DMS153 treated with DMSO at 0.1 percent for 48 hours (cell line): ENCODE results near the gene SORL1.

Source experiments
- DNase-seq: peaks from one replicate; lab custom pipeline; 2025; ENCODE audit not compliant: unreplicated experiment; lab: John Stamatoyannopoulos, UW

Gene SORL1

DNA sequence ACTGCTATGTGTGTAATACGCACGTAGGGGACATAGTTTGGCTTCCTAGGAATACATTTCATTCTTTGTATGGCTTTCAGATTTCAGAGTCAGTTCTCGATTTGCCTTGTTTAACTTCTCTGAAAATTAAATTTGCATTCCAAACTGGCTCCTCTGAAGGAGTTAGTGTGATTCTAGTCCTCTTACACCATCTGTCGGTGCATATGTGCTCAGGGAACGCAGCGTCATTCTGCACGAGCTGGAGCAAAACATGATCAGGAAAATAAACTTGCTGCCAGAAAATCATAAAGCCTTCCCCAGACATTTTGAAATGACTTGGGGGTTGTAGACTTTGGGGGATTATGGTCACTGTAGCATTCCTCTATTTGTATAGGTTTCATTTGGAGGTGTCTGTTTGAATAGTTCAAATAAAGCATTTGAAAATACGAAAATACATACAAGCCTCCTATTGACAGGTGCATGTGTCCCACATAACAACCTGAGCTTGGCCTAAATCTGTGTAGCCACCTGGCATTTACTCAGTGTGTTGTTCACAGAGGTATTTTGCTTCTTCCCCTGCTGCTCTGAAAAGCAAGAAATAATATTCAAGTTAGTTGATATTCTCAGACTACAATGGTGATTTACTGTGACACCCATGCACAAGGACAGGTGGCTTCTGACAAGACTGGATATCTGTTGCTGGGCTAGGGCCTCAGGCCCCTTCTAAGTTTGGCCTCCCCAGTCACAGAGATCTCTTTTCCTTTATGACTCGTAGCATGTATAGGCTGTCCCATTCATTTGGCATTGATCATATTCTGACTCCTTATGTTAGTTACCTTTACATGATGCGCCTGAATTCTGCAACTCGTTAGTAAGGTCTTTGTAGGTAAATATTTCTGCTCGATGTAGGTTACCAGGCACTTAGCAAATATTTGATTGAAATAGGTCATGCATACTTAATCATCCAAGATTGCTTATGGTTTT is 82.3 kb downstream of the SORL1 start:
- DNase-seq = peak; percentile 42

DNA sequence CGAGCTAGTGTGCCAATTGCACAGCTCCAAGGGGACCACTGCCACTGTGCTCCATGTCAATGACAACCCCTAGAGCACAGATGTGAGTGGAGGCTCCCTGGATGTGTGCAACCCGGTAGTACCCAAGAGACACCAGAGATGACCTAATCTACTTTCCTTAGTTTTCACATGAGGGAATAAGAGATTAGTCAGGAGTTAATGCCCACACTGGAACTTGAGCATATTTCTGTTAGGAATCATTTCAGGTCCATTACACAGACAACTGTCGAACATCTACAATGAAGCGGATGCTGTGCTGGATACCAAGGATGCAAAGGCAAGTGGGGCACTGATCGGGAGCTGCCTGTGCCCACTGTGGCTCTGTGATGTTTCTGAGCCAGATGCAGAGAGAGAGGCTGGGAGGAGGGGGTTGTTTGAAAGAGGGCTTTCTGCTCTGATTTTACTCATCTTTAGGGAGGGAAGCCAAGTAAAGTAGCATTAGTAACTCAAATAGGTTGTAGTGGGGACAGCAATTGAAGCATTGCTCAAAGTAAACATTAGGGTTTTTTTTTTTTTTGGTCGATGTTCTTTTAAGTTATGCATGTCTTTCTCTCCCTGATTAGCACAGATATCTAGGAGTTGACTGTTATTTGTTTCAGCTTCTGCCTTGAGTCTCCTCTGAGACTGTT is 83.1 kb downstream of the SORL1 start:
- DNase-seq = no peak

GRCh38 chr11:121536126-121536525 is 84.0 kb downstream of the SORL1 start:
- DNase-seq = no peak

DNA sequence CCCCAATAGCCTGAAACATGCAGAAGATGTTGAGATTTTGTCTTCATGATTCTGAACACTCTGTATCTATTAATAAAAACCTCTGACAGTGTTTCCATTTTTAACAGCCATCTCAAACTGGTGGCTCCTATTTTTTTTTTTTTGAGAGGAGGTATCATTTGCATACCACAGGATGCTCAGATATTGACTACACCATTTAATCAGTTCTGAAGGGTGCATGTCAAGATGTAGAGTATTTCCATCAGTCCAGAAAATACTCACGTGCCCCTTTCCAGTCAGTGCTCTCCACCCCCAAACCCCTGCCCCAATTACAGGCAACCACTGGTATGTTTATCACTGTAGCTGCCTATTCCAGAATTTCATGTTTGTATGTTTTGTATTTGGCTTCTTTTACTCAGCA is 85.9 kb downstream of the SORL1 start:
- DNase-seq = no peak

DNA sequence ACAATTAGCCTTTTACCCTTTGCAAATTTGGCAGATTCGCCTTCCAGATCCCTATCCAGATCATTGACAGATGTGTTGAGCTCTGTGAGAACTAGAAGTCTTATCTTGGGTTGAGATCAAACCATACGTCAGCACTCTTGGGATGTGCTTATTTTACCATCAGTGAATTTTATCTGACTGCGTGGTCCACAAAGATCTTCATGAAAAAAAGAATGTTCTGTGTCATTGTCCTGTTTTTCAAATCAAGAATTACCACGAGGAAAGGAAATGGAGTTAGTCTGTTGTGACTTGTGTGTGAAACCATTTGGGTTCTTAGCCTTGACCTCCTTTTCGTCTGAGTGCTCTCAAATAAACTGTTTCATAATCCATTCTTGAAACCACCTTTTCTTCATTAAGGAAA is 86.9 kb downstream of the SORL1 start:
- DNase-seq = no peak

GRCh38 chr11:121540627-121541026 is 88.5 kb downstream of the SORL1 start:
- DNase-seq = no peak

- DNase-seq = no peak
Measured at GRCh38 chr11:121543836-121544380, 91.8 kb downstream of the SORL1 start.

DNA sequence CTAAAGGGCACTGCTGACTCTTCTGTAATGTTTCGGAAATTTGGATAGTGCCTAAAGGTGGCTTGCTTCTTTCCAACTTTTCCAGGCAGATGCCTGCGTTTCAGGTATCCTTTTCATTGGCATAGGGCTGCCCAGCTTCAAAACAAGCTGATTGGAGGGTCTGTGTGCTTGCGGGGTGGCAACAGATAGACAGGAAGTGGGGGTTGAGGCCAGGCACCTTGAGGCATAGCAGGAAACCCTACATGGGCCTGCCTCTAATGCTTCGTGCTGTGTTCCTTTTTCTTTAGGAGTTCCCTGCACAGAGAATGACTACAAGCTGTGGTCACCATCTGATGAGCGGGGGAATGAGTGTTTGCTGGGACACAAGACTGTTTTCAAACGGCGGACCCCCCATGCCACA is 92.8 kb downstream of the SORL1 start:
- DNase-seq = no peak

DNA sequence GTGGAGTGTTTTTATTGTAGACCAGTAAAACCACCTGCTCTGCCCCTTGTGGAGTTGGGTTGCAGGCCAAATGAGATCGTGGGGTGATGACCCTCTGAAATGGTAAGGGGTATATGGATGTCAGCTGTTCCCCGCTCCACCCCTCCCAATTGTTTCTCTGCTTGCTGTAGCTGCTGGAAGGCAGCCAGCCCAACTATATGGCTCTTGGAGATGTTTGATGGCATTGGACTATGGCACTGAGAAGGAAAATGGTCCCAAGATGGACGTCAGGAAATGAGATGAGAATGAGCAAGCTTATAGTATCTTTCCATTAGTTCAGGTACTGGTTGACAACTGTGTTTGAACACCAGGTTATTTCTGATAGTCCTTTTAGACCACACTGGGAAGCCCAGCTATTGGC is 95.5 kb downstream of the SORL1 start:
- no peak for DNase-seq

GRCh38 chr11:121550247-121551030 is 98.3 kb downstream of the SORL1 start:
- no peak for DNase-seq

- no peak for DNase-seq
Measured at GRCh38 chr11:121551463-121551862, 99.3 kb downstream of the SORL1 start.

- no peak for DNase-seq
Measured at GRCh38 chr11:121552154-121552553, 100.0 kb downstream of the SORL1 start.

- no peak for DNase-seq
Measured at GRCh38 chr11:121552644-121553043, 100.5 kb downstream of the SORL1 start.

DNA sequence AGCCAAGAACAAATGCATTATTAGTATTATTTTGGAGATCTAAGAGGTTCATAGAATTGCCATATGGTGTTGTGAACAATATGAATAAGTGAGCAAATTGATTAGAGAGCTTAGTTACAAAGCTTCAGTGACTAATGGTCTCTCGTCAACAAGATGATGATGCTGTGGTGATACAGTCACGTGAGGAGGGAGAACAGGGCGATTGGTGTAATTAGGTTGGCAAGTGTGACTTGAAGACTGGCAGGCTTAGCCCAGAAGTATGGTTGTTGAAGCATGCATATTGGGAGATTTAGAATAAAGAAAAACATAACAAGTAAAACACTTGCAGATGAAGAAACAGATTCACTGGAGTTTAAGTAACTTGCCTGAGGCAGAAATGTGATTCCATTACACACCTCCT is 101.3 kb downstream of the SORL1 start:
- DNase-seq = no peak

DNA sequence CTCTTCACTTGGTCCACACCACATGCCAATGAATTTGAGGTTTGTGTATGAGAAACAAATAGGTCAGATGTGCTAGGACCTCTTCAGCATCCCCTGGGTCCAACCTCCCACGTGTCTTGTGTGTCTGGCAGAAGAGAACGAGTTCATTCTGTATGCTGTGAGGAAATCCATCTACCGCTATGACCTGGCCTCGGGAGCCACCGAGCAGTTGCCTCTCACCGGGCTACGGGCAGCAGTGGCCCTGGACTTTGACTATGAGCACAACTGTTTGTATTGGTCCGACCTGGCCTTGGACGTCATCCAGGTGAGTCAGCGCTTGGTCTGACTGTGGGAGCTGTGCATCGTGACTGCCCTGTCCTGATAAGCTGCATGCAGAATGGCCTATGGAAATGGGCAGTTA is 101.7 kb downstream of the SORL1 start:
- peak; percentile 50 for DNase-seq

- DNase-seq = peak; percentile 59
Measured at GRCh38 chr11:121554552-121554951, 102.4 kb downstream of the SORL1 start.

DNA sequence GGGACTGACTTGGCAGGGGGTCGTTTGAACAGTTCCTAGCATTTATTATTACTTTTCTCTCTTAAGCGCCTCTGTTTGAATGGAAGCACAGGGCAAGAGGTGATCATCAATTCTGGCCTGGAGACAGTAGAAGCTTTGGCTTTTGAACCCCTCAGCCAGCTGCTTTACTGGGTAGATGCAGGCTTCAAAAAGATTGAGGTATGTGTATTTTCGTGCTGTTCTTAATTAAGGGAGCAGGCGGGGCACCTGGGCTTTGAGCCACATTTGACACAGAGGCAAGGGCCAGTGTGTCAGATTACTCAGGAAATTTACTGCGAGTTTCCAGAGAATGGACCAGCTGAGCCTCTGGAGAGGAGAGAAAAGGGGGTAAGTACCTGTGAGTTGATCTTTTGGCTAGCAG is 103.0 kb downstream of the SORL1 start:
- peak; percentile 27 for DNase-seq

DNA sequence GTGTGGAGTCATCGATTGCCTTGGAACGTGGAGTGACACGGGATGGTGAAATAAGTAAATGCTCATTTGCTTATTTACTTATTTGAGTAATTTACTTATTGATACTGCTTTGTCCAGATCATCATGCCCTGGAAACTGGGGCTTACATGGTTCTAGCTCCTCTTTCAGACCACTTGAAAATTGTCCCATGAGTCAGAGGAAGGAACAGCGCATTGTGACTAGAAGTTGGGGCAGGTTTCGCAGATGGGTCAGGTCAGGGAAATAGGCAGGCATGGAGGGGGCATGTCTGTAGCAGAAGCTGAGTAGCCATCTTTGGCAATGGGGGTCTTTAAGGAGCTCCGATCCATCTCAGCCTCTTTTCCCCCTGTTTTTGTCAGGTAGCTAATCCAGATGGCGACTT is 104.8 kb downstream of the SORL1 start:
- DNase-seq = no peak

- DNase-seq = no peak
Measured at GRCh38 chr11:121557348-121557747, 105.2 kb downstream of the SORL1 start.

- no peak for DNase-seq
Measured at GRCh38 chr11:121559606-121560200, 107.6 kb downstream of the SORL1 start.

DNA sequence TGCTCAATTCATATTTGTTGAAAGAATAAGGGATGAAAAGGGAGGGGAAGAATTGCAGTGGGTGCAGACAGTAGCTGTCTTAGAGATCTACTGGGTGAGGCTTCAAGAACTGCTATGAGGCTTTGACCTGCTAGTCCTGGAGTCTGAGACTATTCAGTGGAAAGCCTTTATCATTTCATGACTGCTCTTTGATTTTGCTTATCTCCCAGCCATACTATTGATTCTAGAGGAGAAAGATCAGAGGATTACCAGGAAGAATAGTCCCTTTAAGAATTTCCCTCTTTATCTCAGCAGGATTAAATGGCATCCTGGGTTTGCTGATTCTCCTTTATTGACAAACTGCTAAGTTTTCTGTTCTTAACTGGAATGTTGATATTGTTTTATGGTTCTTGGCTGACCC is 108.1 kb downstream of the SORL1 start:
- DNase-seq = no peak
